ENCODE results near the gene TP53INP2. TPM values are rescaled to one million over a fixed set of nuclear protein-coding genes. Genes with fewer than 3 reads are reported as not detected.
"Not testable (repeated sequence)": the region's sequence is repeated elsewhere in the genome, so short reads cannot be mapped to it uniquely, and the experiment has no call there.

TP53INP2 gene
- total RNA-seq (0.33 TPM), polyA plus RNA-seq (5.7 TPM)
- long read RNA-seq, donor 1 = 0 reads
- long read RNA-seq, donor 2 = 0 reads
- long read RNA-seq, donor 3, full-length matches to known transcripts = 1 of 1 reads
- long read RNA-seq, donor 3, partial matches to known transcripts = 0 of 1 reads
- long read RNA-seq, donor 3, other reads (novel, unspliced or antisense) = 0 of 1 reads
- long read RNA-seq, donor 4 = 0 reads
- long read RNA-seq, donor 5 = 0 reads
- long read RNA-seq, donor 6 = 0 reads
- long read RNA-seq, donor 7 = 0 reads
- long read RNA-seq, donor 8 = 0 reads
- long read RNA-seq, donor 9, full-length matches to known transcripts = 1 of 1 reads
- long read RNA-seq, donor 9, partial matches to known transcripts = 0 of 1 reads
- long read RNA-seq, donor 9, other reads (novel, unspliced or antisense) = 0 of 1 reads
- long read RNA-seq, donor 10 = 0 reads

GRCh38 chr20:34704177-34705007 is at the start of gene TP53INP2:
Gene TP53INP2 (plus strand): TSS chr20:34704344. CDS start chr20:34708740, 4,396 bp downstream.
- peak in 8 of 9 donors; percentile 62 to 88 (median 72) for DNase-seq (ENCODE audit: low read depth in 6 of 9, low spot score in 9 of 9)
- 2% methylated on average over 82 of the region's 82 CpGs for WGBS
- Histone ChIP-seq H3K36me3 (ENCODE audit: control insufficient read depth in 2 of 2, insufficient read depth in 2 of 2, low read length in 1 of 2) (no peaks in the 10 kb centered on the region), H3K4me1 (ENCODE audit: control insufficient read depth in 2 of 2, insufficient read depth in 2 of 2, low read length in 2 of 2) (peaks cover 5 to 24% of the 10 kb centered on the region in 2 donors), H3K9me3 (ENCODE audit: control insufficient read depth in 2 of 2, insufficient read depth in 1 of 2, low read length in 1 of 2) (no peaks in the 10 kb centered on the region), H3K27ac (ENCODE audit: low read depth in 1 of 2, low read length in 1 of 2) (peak within 1 kb of the TSS; percentile 17 to 92), H3K4me3 (ENCODE audit: low read length in 2 of 2) (peak within 1 kb of the TSS; percentile 71 to 76), H3K27me3 (ENCODE audit: control insufficient read depth in 2 of 2, insufficient read depth in 1 of 2, low read length in 1 of 2) (peaks cover 3 to 68% of the 10 kb centered on the region in 2 donors)

- DNase-seq (ENCODE audit: low read depth in 6 of 9, low spot score in 9 of 9) = not testable (repeated sequence)
These were observed 45.5 kb upstream of the TP53INP2 start for GRCh38 chr20:34658654-34659053.

GRCh38 chr20:34661811-34662210 is 42.3 kb upstream of the TP53INP2 start:
- H3K36me3 ChIP-seq (ENCODE audit: control insufficient read depth in 2 of 2, insufficient read depth in 2 of 2, low read length in 1 of 2); H3K4me1 ChIP-seq (ENCODE audit: control insufficient read depth in 2 of 2, insufficient read depth in 2 of 2, low read length in 2 of 2); H3K9me3 ChIP-seq (ENCODE audit: control insufficient read depth in 2 of 2, insufficient read depth in 1 of 2, low read length in 1 of 2); DNase-seq (ENCODE audit: low read depth in 6 of 9, low spot score in 9 of 9); H3K27me3 ChIP-seq (ENCODE audit: control insufficient read depth in 2 of 2, insufficient read depth in 1 of 2, low read length in 1 of 2); H3K4me3 ChIP-seq (ENCODE audit: low read length in 2 of 2); H3K27ac ChIP-seq (ENCODE audit: low read depth in 1 of 2, low read length in 1 of 2): not testable (repeated sequence)
- 93% methylated on average over 5 of the region's 5 CpGs for WGBS

More at GRCh38 chr20:34658654-34659053, 45.5 kb upstream of the TP53INP2 start:
- not testable (repeated sequence) for H3K27ac ChIP-seq (ENCODE audit: low read depth in 1 of 2, low read length in 1 of 2); H3K4me1 ChIP-seq (ENCODE audit: control insufficient read depth in 2 of 2, insufficient read depth in 2 of 2, low read length in 2 of 2); H3K9me3 ChIP-seq (ENCODE audit: control insufficient read depth in 2 of 2, insufficient read depth in 1 of 2, low read length in 1 of 2); H3K36me3 ChIP-seq (ENCODE audit: control insufficient read depth in 2 of 2, insufficient read depth in 2 of 2, low read length in 1 of 2); H3K4me3 ChIP-seq (ENCODE audit: low read length in 2 of 2); H3K27me3 ChIP-seq (ENCODE audit: control insufficient read depth in 2 of 2, insufficient read depth in 1 of 2, low read length in 1 of 2)
- WGBS = 99% methylated on average over 31 of the region's 31 CpGs

- no peak for DNase-seq (ENCODE audit: low read depth in 6 of 9, low spot score in 9 of 9)
- 98% methylated on average over 5 of the region's 5 CpGs for WGBS
- H3K27me3 ChIP-seq (ENCODE audit: control insufficient read depth in 2 of 2, insufficient read depth in 1 of 2, low read length in 1 of 2) = no peaks in the 10 kb centered on the region
- no peak overlapping the region for H3K27ac ChIP-seq (ENCODE audit: low read depth in 1 of 2, low read length in 1 of 2)
- no peaks in the 10 kb centered on the region for H3K9me3 ChIP-seq (ENCODE audit: control insufficient read depth in 2 of 2, insufficient read depth in 1 of 2, low read length in 1 of 2)
- no peaks in the 10 kb centered on the region for H3K36me3 ChIP-seq (ENCODE audit: control insufficient read depth in 2 of 2, insufficient read depth in 2 of 2, low read length in 1 of 2)
- no peaks in the 10 kb centered on the region for H3K4me1 ChIP-seq (ENCODE audit: control insufficient read depth in 2 of 2, insufficient read depth in 2 of 2, low read length in 2 of 2)
- no peak overlapping the region for H3K4me3 ChIP-seq (ENCODE audit: low read length in 2 of 2)
These were observed 40.8 kb upstream of the TP53INP2 start for GRCh38 chr20:34663213-34663943.

GRCh38 chr20:34664751-34665150 is 39.4 kb upstream of the TP53INP2 start:
- not testable (repeated sequence) for H3K27me3 ChIP-seq (ENCODE audit: control insufficient read depth in 2 of 2, insufficient read depth in 1 of 2, low read length in 1 of 2); H3K4me3 ChIP-seq (ENCODE audit: low read length in 2 of 2); H3K27ac ChIP-seq (ENCODE audit: low read depth in 1 of 2, low read length in 1 of 2); DNase-seq (ENCODE audit: low read depth in 6 of 9, low spot score in 9 of 9); H3K9me3 ChIP-seq (ENCODE audit: control insufficient read depth in 2 of 2, insufficient read depth in 1 of 2, low read length in 1 of 2); H3K36me3 ChIP-seq (ENCODE audit: control insufficient read depth in 2 of 2, insufficient read depth in 2 of 2, low read length in 1 of 2); H3K4me1 ChIP-seq (ENCODE audit: control insufficient read depth in 2 of 2, insufficient read depth in 2 of 2, low read length in 2 of 2)
- WGBS = over 99% methylated on average over 7 of the region's 7 CpGs

- Histone ChIP-seq H3K4me1 (ENCODE audit: control insufficient read depth in 2 of 2, insufficient read depth in 2 of 2, low read length in 2 of 2) (no peaks in the 10 kb centered on the region), H3K36me3 (ENCODE audit: control insufficient read depth in 2 of 2, insufficient read depth in 2 of 2, low read length in 1 of 2) (no peaks in the 10 kb centered on the region), H3K27ac (ENCODE audit: low read depth in 1 of 2, low read length in 1 of 2) (no peak overlapping the region), H3K27me3 (ENCODE audit: control insufficient read depth in 2 of 2, insufficient read depth in 1 of 2, low read length in 1 of 2) (no peaks in the 10 kb centered on the region), H3K4me3 (ENCODE audit: low read length in 2 of 2) (no peak overlapping the region), H3K9me3 (ENCODE audit: control insufficient read depth in 2 of 2, insufficient read depth in 1 of 2, low read length in 1 of 2) (peaks cover 0 to 4% of the 10 kb centered on the region in 2 donors)
- no peak for DNase-seq (ENCODE audit: low read depth in 6 of 9, low spot score in 9 of 9)
- WGBS = 98% methylated on average over 1 of the region's 1 CpG
These were observed 35.0 kb upstream of the TP53INP2 start for GRCh38 chr20:34669094-34669493.

- H3K36me3 ChIP-seq (ENCODE audit: control insufficient read depth in 2 of 2, insufficient read depth in 2 of 2, low read length in 1 of 2) = no peaks in the 10 kb centered on the region
- DNase-seq (ENCODE audit: low read depth in 6 of 9, low spot score in 9 of 9) = no peak
- H3K27me3 ChIP-seq (ENCODE audit: control insufficient read depth in 2 of 2, insufficient read depth in 1 of 2, low read length in 1 of 2) = no peaks in the 10 kb centered on the region
- no peak overlapping the region for H3K4me3 ChIP-seq (ENCODE audit: low read length in 2 of 2)
- 97% methylated on average over 5 of the region's 5 CpGs for WGBS
- H3K9me3 ChIP-seq (ENCODE audit: control insufficient read depth in 2 of 2, insufficient read depth in 1 of 2, low read length in 1 of 2) = peaks cover 0 to 4% of the 10 kb centered on the region in 2 donors
- H3K27ac ChIP-seq (ENCODE audit: low read depth in 1 of 2, low read length in 1 of 2) = no peak overlapping the region
- peaks cover 8 to 11% of the 10 kb centered on the region in 2 donors for H3K4me1 ChIP-seq (ENCODE audit: control insufficient read depth in 2 of 2, insufficient read depth in 2 of 2, low read length in 2 of 2)
These were observed 30.7 kb upstream of the TP53INP2 start for GRCh38 chr20:34673412-34673811.

GRCh38 chr20:34675561-34675960 is 28.6 kb upstream of the TP53INP2 start:
- DNase-seq (ENCODE audit: low read depth in 6 of 9, low spot score in 9 of 9) = no peak
- no peak overlapping the region for H3K27ac ChIP-seq (ENCODE audit: low read depth in 1 of 2, low read length in 1 of 2)
- WGBS = 45% methylated on average over 3 of the region's 3 CpGs
- peaks cover 8 to 11% of the 10 kb centered on the region in 2 donors for H3K4me1 ChIP-seq (ENCODE audit: control insufficient read depth in 2 of 2, insufficient read depth in 2 of 2, low read length in 2 of 2)
- no peaks in the 10 kb centered on the region for H3K36me3 ChIP-seq (ENCODE audit: control insufficient read depth in 2 of 2, insufficient read depth in 2 of 2, low read length in 1 of 2)
- no peak overlapping the region for H3K4me3 ChIP-seq (ENCODE audit: low read length in 2 of 2)
- H3K9me3 ChIP-seq (ENCODE audit: control insufficient read depth in 2 of 2, insufficient read depth in 1 of 2, low read length in 1 of 2) = no peaks in the 10 kb centered on the region
- no peaks in the 10 kb centered on the region for H3K27me3 ChIP-seq (ENCODE audit: control insufficient read depth in 2 of 2, insufficient read depth in 1 of 2, low read length in 1 of 2)
